Fibroblast of mammary gland (primary cell): ENCODE measurements around the gene APBB2.

Source experiments
- DNase-seq: peaks from one replicate; pipeline ENCODE4 v3.0.0-alpha.2; 2010; ENCODE audit warnings: low read depth
- H3K4me3 ChIP-seq: 2 replicates; pipeline ENCODE4 v1.5.1; 2011; ENCODE audit warnings: low read depth, mild to moderate bottlenecking, low read length, moderate library complexity; ENCODE audit not compliant: control insufficient read depth
- TF ChIP-seq, protein P1 (sequence below): conservative IDR thresholded peaks from 2 replicates; pipeline ENCODE4 v1.5.1; 2011; ENCODE audit warnings: low read depth, low read length, inconsistent platforms; ENCODE audit not compliant: control insufficient read depth, insufficient read depth

Gene APBB2

DNA sequence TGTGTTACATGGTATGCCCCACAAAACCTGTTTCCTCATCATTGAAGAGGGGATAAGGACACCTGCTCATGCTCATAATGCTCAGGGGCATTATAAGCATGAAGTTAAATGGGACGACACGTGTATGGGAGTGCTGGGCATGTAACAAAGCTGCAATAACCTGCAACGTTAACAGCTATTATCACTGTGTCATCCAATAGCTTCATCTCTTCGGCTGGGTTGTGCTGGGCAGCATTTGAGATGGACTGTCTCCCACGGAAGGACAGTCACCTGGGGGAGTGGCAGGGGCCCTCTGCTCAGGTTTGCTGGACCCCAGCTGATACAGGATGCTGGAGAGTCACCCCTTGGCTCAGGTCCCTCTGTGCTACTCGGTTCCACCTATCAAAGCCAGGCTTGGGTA lies 370.1 kb downstream of the APBB2 start:
- TF ChIP-seq, protein P1, sequence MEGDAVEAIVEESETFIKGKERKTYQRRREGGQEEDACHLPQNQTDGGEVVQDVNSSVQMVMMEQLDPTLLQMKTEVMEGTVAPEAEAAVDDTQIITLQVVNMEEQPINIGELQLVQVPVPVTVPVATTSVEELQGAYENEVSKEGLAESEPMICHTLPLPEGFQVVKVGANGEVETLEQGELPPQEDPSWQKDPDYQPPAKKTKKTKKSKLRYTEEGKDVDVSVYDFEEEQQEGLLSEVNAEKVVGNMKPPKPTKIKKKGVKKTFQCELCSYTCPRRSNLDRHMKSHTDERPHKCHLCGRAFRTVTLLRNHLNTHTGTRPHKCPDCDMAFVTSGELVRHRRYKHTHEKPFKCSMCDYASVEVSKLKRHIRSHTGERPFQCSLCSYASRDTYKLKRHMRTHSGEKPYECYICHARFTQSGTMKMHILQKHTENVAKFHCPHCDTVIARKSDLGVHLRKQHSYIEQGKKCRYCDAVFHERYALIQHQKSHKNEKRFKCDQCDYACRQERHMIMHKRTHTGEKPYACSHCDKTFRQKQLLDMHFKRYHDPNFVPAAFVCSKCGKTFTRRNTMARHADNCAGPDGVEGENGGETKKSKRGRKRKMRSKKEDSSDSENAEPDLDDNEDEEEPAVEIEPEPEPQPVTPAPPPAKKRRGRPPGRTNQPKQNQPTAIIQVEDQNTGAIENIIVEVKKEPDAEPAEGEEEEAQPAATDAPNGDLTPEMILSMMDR: no peak
- no peak overlapping the region for H3K4me3 ChIP-seq
- no peak for DNase-seq

- H3K4me3 ChIP-seq: no peak overlapping the region
- DNase-seq: no peak
- TF ChIP-seq, protein P1: peak; percentile 2
Measured at GRCh38 chr4:40843696-40844095, 370.6 kb downstream of the APBB2 start.

- no peak for DNase-seq
- TF ChIP-seq, protein P1: no peak
- H3K4me3 ChIP-seq: no peak overlapping the region
Measured at GRCh38 chr4:40842725-40843423, 371.5 kb downstream of the APBB2 start.

DNA sequence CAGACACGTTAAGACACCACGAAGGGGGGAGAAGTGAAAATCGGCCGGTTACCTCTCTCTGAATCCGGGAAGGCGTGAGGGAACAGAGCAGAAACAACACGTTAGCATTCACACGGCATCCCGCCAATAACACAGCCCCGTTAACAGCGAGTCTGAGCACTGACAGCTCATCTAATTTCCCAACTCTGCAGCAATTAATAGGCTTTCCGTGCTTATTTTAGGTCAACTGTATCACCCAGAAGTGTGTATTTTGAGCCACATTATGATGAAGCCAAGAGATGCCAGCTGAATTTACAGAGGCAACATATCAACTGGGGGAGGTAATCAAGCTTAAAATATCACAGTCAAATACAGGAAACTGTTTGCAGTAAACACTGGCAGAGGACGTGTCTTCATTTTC lies 372.0 kb downstream of the APBB2 start:
- no peak overlapping the region for H3K4me3 ChIP-seq
- TF ChIP-seq, protein P1: no peak
- no peak for DNase-seq

GRCh38 chr4:40840985-40841571 lies 373.3 kb downstream of the APBB2 start:
- no peak overlapping the region for H3K4me3 ChIP-seq

DNA sequence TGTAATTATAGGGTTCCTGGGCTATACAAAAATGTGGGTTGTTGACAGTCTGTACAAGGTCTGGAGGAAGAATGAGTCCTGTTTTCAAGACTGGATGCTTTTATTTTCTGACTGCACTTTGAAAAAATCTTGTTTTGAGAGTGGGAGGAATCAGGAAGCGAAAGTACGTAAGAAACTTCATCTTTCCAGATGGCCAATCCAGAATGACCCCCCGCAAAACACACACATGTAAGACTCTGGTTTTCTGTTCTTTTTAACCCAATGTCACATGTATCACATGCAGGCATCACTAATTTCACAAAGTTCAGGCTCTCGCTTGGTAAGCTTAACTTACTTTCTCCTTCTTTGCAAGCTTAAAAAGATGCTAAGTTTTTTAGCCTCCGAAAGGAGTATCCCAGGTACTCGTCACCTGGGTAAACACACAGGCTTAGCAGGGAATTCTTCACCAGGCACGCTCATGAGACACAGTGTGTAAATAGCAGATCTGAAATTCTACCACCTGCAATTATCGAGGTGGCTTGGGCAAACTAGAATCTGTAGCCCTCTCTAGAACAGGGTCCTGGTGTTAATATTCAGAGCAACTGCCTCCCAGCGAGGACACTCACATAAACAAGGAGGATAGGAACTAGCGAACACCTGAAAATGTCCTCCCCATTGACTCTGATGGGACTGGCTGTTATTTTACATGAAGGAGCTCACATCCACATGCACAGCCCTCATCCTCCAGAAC lies 373.9 kb downstream of the APBB2 start:
- H3K4me3 ChIP-seq: no peak overlapping the region
- DNase-seq: no peak
- TF ChIP-seq, protein P1: no peak

More at GRCh38 chr4:40840985-40841571, 373.3 kb downstream of the APBB2 start:
- peak; percentile 81 for DNase-seq
- TF ChIP-seq, protein P1: peak; percentile 82
